DMS79 (cell line): Measurements from ENCODE around the gene TMTC2.

Experiments
- DNase-seq: peaks from one replicate; lab custom pipeline; 2025; lab: John Stamatoyannopoulos, UW

Gene TMTC2

DNA sequence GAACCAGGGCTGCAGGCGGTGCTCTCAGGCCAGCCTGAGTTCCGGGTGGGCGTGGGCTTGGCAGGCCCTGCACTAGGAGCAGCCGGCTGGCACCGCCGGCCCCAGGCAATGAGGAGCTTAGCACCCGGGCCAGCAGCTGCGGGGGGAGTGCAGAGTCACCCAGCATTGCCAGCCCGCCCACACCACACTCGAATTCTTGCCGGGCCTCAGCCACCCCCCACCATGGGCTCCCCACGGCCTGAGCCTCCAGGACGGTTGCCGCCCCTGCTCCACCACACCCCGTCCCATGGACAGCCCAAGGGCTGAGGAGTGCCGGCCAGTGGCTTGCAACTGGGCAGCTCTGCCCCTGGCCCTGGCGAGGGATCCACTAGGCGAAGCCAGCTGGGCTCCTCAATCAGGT, 453.4 kb downstream of the TMTC2 start:
- DNase-seq: no peak

DNA sequence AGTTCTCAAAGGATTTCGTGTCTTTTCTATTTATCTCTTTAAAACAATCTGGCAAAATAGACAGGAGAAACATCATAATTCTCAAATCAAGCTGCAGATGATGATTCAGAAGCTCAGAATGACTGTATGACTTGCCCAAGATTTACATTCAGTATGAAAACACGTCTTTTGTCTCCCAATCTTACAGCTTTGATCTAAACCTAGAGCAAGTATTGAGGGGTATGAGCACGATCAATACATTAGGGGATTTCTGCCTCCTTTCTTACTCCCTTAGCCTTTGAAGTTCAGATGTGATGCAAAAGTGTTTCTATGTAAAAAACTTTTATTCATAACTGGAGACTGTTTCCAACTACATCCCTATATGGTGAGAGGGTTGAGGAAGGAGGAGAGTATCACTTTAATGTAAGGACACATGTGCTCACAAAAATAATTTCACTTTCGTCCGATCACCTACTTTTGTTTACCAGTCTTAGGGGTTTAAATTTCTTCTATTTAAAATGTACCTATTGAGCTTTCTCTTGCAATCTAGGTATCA, 454.8 kb downstream of the TMTC2 start:
- DNase-seq: no peak

DNA sequence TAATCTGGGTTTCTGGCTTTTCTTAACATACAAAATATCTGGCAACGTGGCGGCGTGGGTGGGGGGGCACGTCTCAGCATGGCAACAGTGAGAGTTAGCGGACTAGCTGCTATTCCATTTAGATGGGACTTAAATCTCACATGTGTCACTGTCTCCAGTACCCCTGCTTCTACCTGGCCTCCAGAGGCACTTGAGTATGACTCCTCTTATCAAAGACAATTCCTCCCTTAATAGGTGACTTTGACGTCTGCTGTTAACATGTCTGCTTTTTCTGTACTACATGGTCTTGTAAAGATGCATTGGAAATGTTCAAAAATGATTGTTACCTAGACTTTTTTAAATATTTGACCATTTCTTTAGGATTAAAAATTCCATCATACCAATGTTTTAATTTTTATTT, 456.2 kb downstream of the TMTC2 start:
- no peak for DNase-seq

DNA sequence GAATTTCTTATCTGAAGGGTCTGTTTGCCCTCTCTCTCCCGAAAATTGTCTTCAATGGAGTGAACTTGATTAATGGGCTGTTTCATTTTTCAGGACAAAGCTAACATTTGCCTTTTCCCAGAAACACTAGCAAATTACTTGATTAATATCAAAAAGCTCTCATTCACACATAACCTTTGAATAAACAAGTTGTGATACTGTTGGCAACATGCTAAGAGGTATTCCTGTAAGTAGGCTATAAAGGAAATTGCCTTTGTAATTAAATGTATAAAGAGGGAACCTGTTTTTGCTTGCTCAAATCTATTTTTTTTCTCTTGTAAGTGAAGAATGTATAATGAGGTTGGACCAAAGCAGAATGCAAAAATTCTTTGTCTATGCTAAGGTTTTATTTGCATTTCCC, 457.2 kb downstream of the TMTC2 start:
- DNase-seq: no peak

DNA sequence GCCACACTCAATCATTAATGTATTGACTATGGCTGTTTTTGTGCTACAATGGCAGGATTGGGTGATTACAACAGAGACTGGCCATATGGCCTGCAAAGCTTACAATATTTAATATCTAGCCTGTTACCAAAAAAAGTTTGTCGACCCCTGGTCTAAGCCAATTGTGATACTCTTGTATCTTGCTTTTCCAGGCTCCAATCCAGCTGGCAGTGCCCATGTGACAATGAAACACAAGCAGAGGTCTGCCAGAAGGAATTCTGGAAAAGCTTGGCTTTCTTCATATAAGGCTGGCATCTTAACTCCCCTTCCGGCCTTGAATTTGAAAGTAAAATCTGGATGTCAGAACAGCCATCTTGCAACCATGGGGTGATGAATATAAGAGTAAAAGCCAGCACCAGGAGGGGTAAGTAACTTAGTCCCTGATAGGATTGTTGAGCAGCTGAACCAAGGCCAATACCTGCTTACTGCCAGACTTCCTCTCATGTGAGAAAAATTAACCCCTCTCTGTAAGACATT, 458.7 kb downstream of the TMTC2 start:
- DNase-seq: no peak

DNA sequence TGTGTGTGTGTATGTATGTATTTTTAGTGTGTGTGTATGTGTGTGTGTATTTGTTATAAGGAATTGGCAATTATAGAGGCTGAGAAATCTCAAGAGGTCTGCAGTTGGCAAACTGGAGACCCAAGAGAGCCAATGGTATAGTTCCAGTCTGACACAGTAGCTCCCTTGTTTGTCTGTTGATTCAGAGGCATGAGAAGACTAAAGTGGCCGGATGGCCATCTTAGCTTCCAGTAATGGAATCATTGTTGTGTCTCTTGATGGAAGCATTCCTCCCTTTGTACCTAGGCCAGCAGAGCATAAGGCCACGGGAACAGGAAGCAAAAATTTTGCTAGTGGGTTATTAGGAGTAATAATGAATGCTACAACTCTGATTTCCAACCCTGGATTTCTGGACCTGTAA, 460.6 kb downstream of the TMTC2 start:
- no peak for DNase-seq

DNA sequence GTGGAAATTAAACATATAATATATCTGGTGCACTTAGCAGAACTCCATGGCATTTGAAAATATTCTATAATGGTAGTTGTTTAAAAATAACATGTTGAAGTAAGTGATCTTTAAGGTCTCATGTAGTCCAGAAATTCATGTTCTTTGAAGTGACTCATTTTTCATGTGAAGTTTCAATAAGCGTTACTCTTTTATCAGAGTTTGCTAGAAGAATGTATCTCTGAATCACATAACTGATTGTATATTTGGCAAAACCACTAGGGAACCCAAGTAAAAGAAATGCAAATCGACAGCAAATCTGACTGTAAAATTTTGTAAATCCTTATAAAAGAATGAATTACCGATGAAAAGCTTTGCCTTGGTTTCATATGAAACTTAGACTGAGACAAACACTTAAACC, 463.3 kb downstream of the TMTC2 start:
- no peak for DNase-seq

DNA sequence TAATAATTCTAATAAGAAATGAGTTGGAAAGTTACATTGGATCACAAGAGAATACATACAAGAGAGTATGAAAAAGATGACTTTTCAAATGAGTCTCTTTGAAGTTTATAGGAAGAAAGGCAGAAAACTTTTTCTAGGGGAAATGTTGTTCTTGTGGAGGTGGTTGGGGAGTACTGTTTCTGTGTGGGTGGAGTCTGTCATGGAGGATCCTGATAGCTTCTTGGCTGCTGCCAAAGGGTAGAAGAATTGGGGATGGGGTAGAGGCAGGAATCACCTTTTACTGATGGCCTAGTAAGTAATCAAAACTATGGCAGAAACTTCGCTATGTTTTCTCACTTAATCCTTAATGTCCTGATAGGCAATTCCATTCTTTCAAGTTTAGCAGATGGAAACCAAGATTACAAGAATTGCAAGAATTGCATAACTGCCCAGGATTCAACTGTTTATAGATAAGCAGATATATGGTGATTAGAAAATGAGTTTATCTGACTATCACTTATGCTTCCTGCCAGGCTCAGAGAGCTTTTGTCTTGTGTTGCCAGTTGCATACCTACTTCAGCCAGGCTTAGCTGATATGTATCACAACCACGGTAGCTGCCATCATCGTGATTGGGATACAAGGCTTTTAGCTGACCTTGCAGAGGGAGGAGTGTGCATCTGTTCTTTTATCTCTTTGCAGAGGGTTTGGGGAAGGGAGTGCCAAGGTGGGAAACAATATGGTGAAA, 463.9 kb downstream of the TMTC2 start:
- no peak for DNase-seq

DNA sequence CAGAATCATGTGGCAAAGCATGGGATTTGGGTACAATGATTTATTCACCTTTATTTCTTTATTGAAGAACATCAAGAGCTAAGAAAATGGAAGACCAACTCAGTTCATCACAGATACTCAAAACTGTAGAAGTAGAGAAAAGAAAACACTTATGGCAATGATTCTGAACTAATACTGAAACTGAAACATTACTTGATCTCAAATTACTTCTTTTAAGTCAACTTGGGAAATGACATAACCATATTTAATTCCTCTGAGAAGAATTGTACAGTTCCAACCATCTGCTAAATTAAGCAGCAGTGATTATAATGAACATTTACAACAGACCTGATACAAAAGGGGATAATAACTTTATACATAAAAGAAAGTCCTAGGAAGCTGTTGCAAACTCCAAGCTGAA, 466.5 kb downstream of the TMTC2 start:
- no peak for DNase-seq

DNA sequence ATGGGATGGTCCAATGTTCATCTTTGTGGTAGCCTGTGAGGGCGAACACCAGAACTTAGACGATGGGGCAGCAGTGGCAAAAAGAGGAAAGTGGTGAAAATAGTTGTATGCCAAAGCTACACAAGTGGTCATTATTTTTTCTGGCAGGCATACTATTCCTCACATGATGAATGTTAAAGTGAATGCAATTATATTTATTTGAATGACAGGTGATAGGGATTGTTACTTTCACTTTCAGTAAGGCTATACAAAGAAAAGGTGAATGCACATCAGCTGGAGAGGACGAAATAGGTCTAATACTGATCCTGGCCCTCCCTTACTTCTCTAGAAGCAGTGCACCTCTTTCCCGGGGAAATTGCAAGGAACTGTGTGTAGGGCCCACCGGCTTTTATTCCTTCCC, 470.1 kb downstream of the TMTC2 start:
- DNase-seq: no peak

DNA sequence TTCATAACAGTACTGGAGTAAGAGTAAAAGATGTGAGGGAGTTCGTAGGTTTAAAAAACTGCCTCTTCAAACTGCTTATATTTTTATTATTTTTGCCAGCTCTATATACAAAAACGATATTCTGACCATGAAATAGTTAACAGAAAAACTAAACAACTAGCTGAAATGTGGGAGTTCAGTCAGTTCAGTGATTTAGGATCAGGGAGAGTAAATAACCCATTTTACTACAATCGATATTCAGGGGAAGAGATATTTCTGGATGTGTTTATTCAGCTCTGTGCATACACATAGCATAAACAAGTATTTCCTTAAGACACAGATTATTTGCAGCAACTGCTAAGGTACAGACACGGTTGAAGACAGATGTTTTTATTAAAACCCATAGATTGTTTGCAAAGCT, 470.9 kb downstream of the TMTC2 start:
- no peak for DNase-seq

DNA sequence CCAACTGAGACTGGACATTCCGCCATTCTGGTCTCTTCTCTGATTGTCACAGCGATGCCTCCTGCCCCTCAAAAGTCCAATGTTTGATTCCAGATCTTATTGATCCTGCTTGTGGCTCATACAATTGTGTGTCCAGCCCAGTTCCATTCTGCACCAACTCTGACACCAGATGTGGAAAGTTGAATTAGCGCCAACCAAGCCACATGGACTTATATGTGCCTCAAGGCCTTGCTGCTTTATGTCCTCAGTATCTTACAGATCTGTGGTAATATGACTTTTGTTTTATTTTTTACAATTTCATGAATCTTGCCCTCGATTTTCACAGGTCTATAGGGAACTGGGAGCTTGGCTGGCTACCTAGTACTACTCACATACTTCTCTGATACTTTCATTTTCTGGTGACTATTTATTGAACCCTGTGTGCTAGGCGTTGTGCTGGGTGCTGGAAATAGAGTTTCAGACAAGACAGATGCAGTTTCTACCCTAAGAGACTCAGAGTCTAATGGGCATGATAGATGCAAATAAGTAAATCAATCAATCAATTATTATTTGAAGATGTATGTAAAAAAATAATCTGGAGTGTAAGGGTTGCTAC, 472.0 kb downstream of the TMTC2 start:
- DNase-seq: no peak

DNA sequence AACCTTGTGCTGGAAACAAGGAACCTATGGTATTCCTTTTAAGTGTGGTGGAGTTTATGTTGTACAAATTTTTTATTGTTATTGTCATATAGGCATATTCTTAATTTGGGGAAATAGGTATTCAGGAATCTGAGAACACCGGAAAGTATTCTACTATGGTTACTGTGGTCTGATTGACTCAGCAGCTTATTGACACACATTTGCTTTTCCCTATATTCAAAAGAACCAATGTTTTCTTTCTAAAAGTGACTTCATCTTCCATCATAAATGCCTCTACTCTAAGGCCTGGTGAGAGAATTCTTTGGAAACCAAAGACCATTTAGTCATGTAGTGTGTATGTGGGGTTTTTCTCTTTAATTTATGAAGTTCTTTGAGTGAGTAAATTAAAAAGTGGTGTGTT, 474.8 kb downstream of the TMTC2 start:
- no peak for DNase-seq

DNA sequence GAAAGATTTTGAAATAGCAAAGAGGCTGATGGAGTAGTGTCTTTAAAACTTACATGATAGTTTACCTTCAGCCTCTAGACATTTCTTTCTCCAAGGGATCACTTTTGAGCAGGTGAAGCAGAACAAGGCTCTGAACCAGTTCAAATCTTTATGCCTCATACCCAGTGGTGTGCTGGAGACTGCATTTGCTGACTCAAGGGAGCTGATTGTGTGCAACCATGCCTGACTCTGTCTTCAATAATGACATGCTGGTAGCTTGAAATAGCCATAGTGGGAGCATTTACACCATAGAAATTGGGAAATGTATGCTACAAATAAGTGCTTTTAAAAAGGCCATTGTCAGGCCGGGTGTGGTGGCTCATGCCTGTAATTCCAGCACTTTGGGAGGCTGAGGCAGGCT, 482.0 kb downstream of the TMTC2 start:
- no peak for DNase-seq

DNA sequence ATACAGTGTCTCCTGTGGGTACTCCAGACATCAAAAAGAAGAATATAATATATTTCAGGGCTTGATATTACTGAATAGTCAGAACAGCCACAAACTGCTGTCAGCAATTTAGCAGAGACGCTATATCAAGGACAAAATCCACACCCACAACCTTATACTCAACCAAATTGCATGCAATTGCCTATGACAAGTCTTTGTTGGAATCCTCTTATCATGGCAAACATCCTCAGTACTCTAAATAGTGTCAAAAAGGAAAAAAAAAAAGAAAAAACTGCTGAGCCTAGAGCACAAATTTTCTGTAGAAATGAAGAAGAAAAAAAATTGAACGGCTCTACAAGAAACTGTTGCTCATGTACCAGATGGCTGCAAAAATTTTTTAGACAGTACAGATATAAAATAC, 485.7 kb downstream of the TMTC2 start:
- DNase-seq: no peak

DNA sequence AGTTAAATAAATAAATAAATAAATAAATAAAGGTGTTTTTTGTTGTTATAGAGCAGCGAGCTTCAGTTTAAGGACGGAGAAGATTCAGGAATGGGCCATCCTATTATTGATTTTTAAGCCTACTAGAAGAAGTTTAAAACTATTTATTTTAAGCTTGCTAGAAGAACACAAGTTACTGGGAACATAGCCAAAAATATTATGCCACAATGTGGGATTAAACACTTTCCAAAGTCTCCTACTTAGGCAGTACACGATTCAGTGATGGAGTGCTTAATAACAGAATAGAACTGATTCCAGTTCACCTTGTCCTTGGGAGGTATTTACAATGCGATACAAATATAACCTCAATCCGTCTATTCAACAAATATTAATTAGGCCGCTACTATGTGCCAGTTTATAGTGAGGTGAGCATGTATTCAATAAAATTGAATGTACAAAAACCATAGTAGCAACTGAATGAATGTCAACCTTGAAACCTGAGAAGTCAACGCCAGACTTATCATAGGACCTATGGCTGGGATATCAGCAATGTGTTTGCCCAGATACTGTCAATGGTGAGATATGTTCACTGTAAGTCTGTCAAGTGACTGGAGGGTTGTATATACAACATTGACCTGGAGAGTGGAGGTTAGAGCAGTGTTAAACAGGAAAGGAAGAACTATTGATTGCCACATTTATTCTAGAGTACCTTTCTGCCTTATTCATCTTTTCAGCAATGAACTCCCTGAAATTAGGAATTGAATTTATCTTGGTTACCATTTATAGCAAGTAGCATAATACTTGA, 486.4 kb downstream of the TMTC2 start:
- no peak for DNase-seq

DNA sequence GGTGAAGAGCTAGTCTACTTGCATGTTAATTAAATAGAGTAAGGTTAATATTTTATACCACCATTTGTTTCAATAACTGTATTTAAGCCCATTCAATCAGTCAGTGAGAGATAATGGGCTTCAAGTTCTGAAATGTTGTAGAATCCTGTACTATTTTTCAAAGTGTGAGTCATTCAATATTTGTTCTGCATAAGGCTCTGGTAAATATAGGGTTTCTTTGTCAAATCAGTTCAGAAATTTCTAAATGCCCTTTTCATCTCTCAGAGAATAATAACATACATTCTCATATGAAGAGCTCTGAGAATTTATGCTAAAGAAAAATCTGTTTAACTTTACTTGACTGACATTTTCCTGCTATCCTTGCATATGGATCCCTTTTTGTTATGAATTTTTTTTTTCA, 493.3 kb downstream of the TMTC2 start:
- no peak for DNase-seq

DNA sequence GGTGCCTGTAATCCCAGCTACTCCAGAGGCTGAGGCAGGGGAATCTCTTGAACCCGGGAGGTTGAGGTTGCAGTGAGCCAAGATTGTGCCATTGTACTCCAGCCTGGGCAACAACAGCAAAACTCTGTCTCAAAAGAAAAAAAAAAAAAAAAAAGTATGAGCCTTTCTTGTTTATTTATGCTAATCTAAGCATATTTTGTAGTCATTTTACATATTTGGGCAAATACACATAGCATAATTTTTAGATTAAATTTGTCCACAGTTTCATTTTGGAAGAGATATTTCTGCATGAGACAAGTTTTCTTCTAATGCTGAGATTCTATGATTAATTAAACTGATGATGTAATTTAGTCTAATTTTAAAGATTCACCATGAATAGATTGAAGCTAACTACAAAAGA, 494.4 kb downstream of the TMTC2 start:
- DNase-seq: no peak

DNA sequence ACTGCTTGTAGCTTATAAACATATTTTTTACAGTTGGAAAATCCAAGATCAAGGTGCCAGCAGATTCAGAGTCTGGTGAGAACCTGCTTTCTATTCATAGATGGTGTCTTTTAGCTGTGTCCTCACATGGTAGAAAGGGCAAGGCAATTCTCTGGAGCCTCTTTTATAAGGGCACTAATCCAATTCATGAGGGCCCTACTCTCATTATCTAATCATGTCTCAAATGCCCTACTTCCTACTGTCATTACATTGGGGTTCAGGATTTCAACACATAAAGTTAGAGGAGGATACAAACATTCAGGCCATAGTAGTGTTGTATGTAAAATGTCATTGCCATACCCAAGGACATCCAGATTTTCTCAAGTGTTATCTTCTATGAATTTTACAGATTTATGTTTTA, 496.4 kb downstream of the TMTC2 start:
- DNase-seq: no peak
